Activated T-helper 1 cell treated with anti-CD3 and anti-CD28 coated beads, Interleukin-12 subunit alpha, Interleukin-12 subunit beta, Interleukin-2, Interleukin-4 antibody, amounts not matched to agents 30 ng/mL and 10 ng/mL and 1 ng/mL, durations not matched to agents 14 hours and 24 hours and 36 hours (primary cell): ENCODE results near the gene PRKAR1B. TPM values are rescaled to one million over a fixed set of nuclear protein-coding genes. Genes with fewer than 3 reads are reported as not detected.

Experiments used
- DNase-seq: peaks from one replicate; pipeline ENCODE4 v3.0.0; 2021; ENCODE audit warnings: low spot score
- H3K27ac Mint-ChIP-seq: one replicate; pipeline ENCODE4 v1.8.0; 2021; ENCODE audit warnings: mild to moderate bottlenecking, mixed read lengths
- H3K27me3 Mint-ChIP-seq: one replicate; pipeline ENCODE4 v1.8.0; 2022; ENCODE audit warnings: mild to moderate bottlenecking, moderate library complexity, mixed read lengths; ENCODE audit not compliant: insufficient read depth
- H3K36me3 Mint-ChIP-seq: one replicate; pipeline ENCODE4 v1.8.0; 2021; ENCODE audit warnings: low read depth, mixed read lengths
- H3K4me1 Mint-ChIP-seq: one replicate; pipeline ENCODE4 v1.8.0; 2021; ENCODE audit warnings: low read depth, mixed read lengths
- H3K4me3 Mint-ChIP-seq: one replicate; pipeline ENCODE4 v1.8.0; 2021; ENCODE audit warnings: mild to moderate bottlenecking, moderate library complexity, mixed read lengths
- H3K9me3 Mint-ChIP-seq: one replicate; pipeline ENCODE4 v1.8.0; 2021; ENCODE audit warnings: mixed read lengths
- intact Hi-C: fragments of 100-400 bp; cut with micrococcal nuclease; formaldehyde crosslinking; loops from one replicate; pipeline ENCODE4 v1.15.1; 2024
- total RNA-seq: library from RNA; stranded (reverse); gene quantifications from 2 replicates; pipeline ENCODE4 v1.2.3, GENCODE V29; 2022

Gene PRKAR1B
- total RNA-seq, 1 donor from 2014 or later = 37.8 TPM

DNA sequence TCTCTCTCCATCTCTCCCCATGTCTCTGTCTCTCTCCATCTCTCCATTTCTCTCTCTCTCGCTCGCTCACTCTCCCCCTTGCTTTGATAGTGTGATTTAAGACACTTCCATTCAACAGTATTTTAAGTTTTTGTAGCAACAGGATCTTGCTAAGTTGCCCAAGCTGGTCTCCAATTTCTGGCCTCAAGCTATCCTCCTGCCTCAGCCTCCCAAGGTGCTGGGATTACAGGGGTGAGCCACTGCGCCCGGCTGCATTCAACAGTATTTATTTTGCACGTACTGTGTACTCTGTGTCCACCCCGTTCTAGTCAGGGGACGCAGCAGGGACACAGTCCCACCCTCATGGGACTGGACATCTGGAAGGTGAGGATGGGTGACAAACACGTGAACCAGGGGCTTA is 193.0 kb downstream of the PRKAR1B start:
- H3K27me3 Mint-ChIP-seq = peaks cover 3% of the 10 kb centered on the region
- no peaks in the 10 kb centered on the region for H3K9me3 Mint-ChIP-seq
- no peak overlapping the region for H3K4me3 Mint-ChIP-seq
- H3K36me3 Mint-ChIP-seq = no peaks in the 10 kb centered on the region
- H3K4me1 Mint-ChIP-seq = no peaks in the 10 kb centered on the region
- DNase-seq = no peak
- intact Hi-C loops = no loop called here
- H3K27ac Mint-ChIP-seq = no peak overlapping the region

GRCh38 chr7:533266-533665 is 193.8 kb downstream of the PRKAR1B start:
- intact Hi-C loops = no loop called here
- H3K4me1 Mint-ChIP-seq = no peaks in the 10 kb centered on the region
- no peak overlapping the region for H3K27ac Mint-ChIP-seq
- peaks cover 3% of the 10 kb centered on the region for H3K27me3 Mint-ChIP-seq
- H3K9me3 Mint-ChIP-seq = no peaks in the 10 kb centered on the region
- no peak for DNase-seq
- no peaks in the 10 kb centered on the region for H3K36me3 Mint-ChIP-seq
- no peak overlapping the region for H3K4me3 Mint-ChIP-seq

DNA sequence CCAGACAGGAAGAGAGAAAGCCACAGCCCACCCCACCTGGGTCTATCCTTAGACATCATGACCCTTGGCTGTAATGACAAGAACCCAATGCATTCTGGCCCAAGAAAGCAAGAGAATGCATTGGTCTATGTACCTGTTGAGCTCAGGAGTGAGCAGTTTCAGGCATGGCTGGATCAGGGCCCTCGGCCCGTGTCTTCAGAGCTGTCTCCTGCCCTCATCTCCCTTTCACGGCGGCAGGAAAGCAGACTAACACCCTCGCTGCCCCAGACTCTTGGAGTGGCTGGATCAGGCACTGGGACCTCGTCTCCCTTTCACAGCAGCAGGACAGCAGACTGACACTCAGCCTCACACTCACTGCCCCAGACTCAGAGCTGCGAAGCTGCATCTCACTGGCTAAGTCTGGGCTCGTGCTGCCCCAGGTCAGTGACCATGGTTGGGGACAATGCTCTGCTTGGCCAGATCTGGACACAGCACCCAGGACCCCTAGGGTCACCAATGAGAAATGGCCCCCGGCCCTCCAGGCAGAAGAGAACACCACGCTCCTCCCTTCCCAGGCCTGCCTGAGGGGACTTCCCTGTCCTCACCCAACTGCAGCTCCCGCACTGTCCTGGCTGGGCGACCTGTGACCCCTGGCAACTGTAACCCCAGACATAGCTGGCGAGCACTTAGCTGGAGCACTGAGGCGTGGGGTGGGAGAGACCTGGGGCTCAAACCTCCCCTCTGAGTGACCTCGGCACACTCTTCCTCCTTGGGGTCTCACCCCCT is 194.5 kb downstream of the PRKAR1B start:
- no peaks in the 10 kb centered on the region for H3K9me3 Mint-ChIP-seq
- no peaks in the 10 kb centered on the region for H3K36me3 Mint-ChIP-seq
- peaks cover 3% of the 10 kb centered on the region for H3K27me3 Mint-ChIP-seq
- DNase-seq = no peak
- H3K4me3 Mint-ChIP-seq = no peak overlapping the region
- no peak overlapping the region for H3K27ac Mint-ChIP-seq
- no peaks in the 10 kb centered on the region for H3K4me1 Mint-ChIP-seq
- intact Hi-C loops = no loop called here

- Mint-ChIP-seq H3K4me1 (no peaks in the 10 kb centered on the region), H3K27me3 (peaks cover 3% of the 10 kb centered on the region), H3K4me3 (no peak overlapping the region), H3K36me3 (no peaks in the 10 kb centered on the region), H3K9me3 (no peaks in the 10 kb centered on the region), H3K27ac (no peak overlapping the region)
- intact Hi-C loops = no loop called here
- DNase-seq = no peak
These were observed 195.3 kb downstream of the PRKAR1B start for GRCh38 chr7:531777-532176.

GRCh38 chr7:528451-528850 is 198.6 kb downstream of the PRKAR1B start:
- Mint-ChIP-seq H3K27ac (no peak overlapping the region), H3K9me3 (no peaks in the 10 kb centered on the region), H3K27me3 (peaks cover 10% of the 10 kb centered on the region), H3K4me1 (no peaks in the 10 kb centered on the region), H3K36me3 (no peaks in the 10 kb centered on the region), H3K4me3 (no peak overlapping the region)
- DNase-seq = no peak
- intact Hi-C loops = loop anchor here (10.0 kb wide), 1 partner anchor 346 kb away; the partner anchor contains the start of gene GET4

GRCh38 chr7:527723-528122 is 199.4 kb downstream of the PRKAR1B start:
- intact Hi-C loops = loop anchor here (10.0 kb wide), 1 partner anchor 347 kb away; the partner anchor contains the start of gene GET4
- no peak overlapping the region for H3K27ac Mint-ChIP-seq
- DNase-seq = no peak
- H3K4me1 Mint-ChIP-seq = no peaks in the 10 kb centered on the region
- peaks cover 15% of the 10 kb centered on the region for H3K27me3 Mint-ChIP-seq
- no peaks in the 10 kb centered on the region for H3K9me3 Mint-ChIP-seq
- H3K4me3 Mint-ChIP-seq = no peak overlapping the region
- no peaks in the 10 kb centered on the region for H3K36me3 Mint-ChIP-seq

- no peak for DNase-seq
- Mint-ChIP-seq H3K4me1 (no peaks in the 10 kb centered on the region), H3K36me3 (no peaks in the 10 kb centered on the region), H3K27me3 (peaks cover 16% of the 10 kb centered on the region), H3K27ac (no peak overlapping the region), H3K9me3 (no peaks in the 10 kb centered on the region), H3K4me3 (no peak overlapping the region)
- intact Hi-C loops = loop anchor here (10.0 kb wide), 1 partner anchor 348 kb away; the partner anchor contains the start of gene GET4
These were observed 200.5 kb downstream of the PRKAR1B start for GRCh38 chr7:526460-527034.

GRCh38 chr7:525740-526139 is 201.3 kb downstream of the PRKAR1B start:
- no peak for DNase-seq
- no peaks in the 10 kb centered on the region for H3K4me1 Mint-ChIP-seq
- no peaks in the 10 kb centered on the region for H3K36me3 Mint-ChIP-seq
- no peak overlapping the region for H3K4me3 Mint-ChIP-seq
- H3K9me3 Mint-ChIP-seq = no peaks in the 10 kb centered on the region
- peaks cover 18% of the 10 kb centered on the region for H3K27me3 Mint-ChIP-seq
- intact Hi-C loops = loop anchor here (10.0 kb wide), 1 partner anchor 349 kb away; the partner anchor contains the start of gene GET4
- H3K27ac Mint-ChIP-seq = no peak overlapping the region

DNA sequence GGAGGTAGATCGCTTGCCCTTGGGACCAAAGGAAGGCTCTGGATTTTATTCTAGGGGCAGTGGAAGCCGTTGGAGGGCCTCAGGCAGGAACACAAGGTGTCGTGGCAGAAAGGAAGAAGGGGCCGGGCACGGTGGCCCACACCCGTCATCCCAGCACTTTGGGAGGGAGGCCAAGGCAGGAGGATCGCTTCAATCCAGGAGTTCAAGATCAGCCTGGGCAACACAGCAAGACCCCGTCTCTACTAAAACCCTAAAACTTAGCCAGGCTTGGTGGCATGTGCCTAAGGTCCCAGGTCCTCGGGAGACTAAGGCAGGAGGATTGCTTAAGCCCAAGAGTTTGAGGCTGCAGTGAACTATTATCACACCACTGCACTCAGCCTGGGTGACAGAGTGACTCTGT is 202.3 kb downstream of the PRKAR1B start:
- Mint-ChIP-seq H3K9me3 (no peaks in the 10 kb centered on the region), H3K4me3 (no peak overlapping the region), H3K4me1 (no peaks in the 10 kb centered on the region), H3K27ac (no peak overlapping the region), H3K36me3 (no peaks in the 10 kb centered on the region), H3K27me3 (peaks cover 15% of the 10 kb centered on the region)
- no peak for DNase-seq
- intact Hi-C loops = loop anchor here (5.0 to 10.0 kb wide), 4 partner anchors 78 to 718 kb away; partner anchors contain the start of gene GET4

DNA sequence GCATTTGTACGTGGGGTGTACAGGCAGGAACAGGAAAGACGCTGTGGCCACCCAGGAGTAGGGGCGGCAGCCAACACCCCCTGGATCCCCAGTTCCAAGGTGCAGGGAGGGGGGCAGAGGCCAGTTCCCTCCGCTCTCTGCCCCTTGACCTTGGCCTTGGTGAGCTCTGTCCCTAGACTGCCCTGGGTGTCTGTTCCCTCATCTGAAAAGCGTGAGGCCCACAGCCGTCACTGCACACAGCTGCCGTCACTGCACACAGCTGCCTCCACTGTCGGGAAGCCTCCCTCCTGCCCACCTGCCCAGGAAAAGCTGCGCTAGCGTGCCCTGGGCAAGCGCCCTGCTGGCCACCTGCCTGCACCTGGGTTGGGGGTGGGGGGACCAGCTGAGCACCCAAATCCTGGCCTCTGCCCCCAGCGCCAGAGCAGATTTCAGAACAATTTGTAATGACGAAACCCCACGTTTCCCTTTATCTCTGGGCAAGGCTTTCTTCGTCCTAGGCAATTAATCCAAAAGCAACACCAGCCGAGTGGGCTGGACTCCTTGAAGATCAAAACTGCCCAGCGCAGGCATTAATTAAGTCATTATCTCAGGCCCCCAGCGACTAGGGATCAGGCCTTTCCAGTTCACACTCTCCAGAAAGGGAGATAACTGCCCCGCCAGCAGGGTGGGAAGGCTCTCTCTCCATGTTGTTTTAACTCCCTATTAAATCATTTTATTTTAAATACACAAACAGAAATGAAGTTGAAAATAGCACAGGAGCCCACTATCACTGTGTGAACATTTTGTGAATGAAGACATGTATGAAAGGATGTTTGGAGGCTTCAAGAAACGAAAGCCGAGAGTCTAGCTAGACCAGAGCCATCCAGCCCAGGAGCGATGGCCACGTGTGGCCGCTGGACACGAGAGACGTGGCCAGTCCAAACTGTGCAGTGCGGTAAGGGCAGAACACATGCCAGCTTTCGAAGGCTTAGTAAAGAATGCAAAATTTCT is 203.4 kb downstream of the PRKAR1B start:
- Mint-ChIP-seq H3K27ac (no peak overlapping the region), H3K9me3 (no peaks in the 10 kb centered on the region), H3K36me3 (no peaks in the 10 kb centered on the region), H3K27me3 (peaks cover 15% of the 10 kb centered on the region), H3K4me3 (no peak overlapping the region), H3K4me1 (no peaks in the 10 kb centered on the region)
- intact Hi-C loops = loop anchor here (5.0 to 10.0 kb wide), 4 partner anchors 79 to 719 kb away; partner anchors contain the start of gene GET4
- no peak for DNase-seq

GRCh38 chr7:522951-523314 is 204.1 kb downstream of the PRKAR1B start:
- Mint-ChIP-seq H3K9me3 (no peaks in the 10 kb centered on the region), H3K4me3 (no peak overlapping the region), H3K36me3 (no peaks in the 10 kb centered on the region), H3K27ac (no peak overlapping the region), H3K4me1 (no peaks in the 10 kb centered on the region), H3K27me3 (peaks cover 18% of the 10 kb centered on the region)
- no peak for DNase-seq
- intact Hi-C loops = loop anchor here (1.0 to 10.0 kb wide), 5 partner anchors 61 to 719 kb away; partner anchors contain the start of gene GET4

DNA sequence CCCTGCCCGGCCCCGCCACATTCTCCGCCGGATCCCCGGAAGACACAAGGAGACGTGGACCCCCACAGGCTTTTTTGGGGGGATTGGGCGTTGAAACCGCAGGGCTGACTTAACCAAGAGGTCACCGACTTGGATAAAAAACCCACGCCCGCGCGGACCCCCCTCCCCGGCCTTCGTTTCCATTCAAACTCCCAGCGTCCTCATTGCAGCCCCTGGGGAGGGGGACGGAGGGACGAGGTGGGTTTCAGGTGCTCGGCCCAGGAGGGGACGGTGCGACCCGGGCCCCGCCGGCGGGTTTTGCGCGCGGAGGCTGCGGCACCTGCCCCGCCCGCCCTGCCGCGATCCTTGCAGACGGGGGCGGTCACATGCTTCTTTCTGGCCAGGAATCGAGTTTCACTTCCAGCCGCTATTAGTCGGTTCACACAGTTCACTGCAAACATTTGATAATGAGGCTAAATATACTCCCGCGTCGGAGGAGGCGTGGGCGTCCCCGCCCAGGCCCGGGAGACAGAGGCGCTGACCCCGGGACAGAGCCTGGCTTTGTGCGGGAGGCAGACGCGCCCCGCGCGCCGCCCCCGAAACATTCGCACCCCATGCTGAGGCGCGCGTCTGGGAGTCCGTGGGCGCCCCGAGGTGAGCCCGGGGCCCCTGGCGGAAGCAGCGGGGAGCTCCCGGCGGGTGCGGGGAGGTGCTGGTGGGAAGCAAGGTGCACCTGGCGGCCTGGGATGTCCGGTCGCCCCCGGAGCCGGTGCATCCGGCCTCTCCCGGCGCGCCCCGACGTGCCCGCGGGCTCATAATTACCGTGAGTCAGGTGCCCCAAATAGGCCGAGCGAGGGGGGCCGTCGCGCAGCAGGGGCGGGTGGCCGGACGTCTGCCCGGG is 204.8 kb downstream of the PRKAR1B start:
- intact Hi-C loops = loop anchor here (1.0 to 10.0 kb wide), 5 partner anchors 62 to 720 kb away; partner anchors contain the start of gene GET4
- DNase-seq = no peak
- Mint-ChIP-seq H3K4me1 (no peaks in the 10 kb centered on the region), H3K4me3 (peak overlapping the region; percentile 11), H3K9me3 (no peaks in the 10 kb centered on the region), H3K36me3 (no peaks in the 10 kb centered on the region), H3K27me3 (peaks cover 22% of the 10 kb centered on the region), H3K27ac (no peak overlapping the region)
